Activated CD8-positive, alpha-beta memory T cell treated with anti-CD3 and anti-CD28 coated beads for 36 hours (primary cell): Measurements from ENCODE around the gene SRSF6. TPM values are rescaled to one million over a fixed set of nuclear protein-coding genes. Genes with fewer than 3 reads are reported as not detected.
"Not testable (repeated sequence)": the region's sequence is repeated elsewhere in the genome, so short reads cannot be mapped to it uniquely, and the experiment has no call there.

Source experiments
- CTCF ChIA-PET: fragments of 350-600 bp; sonication (Branson Sonifier 250); formaldehyde crosslinking; loops from one replicate; lab custom pipeline; 2021; ENCODE audit warnings: antibody characterized with exemption; lab: Charles Lee
- POLR2A ChIA-PET: fragments of 350-600 bp; sonication (Branson Sonifier 250); formaldehyde crosslinking; loops from one replicate; lab custom pipeline; 2021; ENCODE audit warnings: antibody characterized with exemption; lab: Charles Lee
- total RNA-seq, 2 experiments: library from RNA; stranded (reverse); gene quantifications; one replicate each; pipeline ENCODE4 v1.2.3, GENCODE V29; 2021

SRSF6 gene
- 100 to 1,000 TPM; 182 to 184 TPM for total RNA-seq

DNA sequence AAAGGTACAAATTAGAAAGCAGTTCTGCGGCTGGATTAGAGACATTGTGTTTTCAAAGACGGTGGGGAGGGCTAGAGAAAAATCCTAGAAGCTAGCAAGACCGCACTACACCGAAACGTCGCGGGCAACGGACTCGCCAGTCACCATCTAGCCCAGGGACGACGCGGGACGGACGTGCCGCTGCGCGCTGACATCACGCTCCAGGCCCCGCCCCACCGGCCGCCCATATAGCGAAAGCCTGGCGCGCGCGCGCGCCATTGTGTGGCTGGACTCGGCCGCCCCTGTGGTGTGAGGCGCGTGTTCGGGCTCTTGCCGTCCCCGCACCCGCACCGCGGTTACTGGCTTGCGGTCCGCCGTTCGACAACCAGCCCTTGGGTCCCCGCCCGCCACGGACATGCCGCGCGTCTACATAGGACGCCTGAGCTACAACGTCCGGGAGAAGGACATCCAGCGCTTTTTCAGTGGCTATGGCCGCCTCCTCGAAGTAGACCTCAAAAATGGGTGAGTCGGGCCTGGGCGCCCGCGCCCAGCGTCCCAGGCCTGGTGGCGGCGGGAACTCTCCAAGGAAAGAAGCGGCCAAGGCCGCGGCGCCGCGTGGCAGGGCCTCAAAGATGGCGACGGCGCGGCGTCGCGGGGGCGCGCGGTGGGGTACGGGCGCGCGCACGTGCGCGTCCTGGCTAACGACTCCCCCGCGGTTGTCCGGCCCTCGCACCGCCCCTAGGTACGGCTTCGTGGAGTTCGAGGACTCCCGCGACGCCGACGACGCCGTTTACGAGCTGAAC, at the start of gene SRSF6:
Gene SRSF6 (plus strand): TSS at position 257 of the 782 bp plus-strand sequence. CDS start 138 bp downstream, at position 395.
- ChIA-PET CTCF (interaction anchor here (0.7 kb wide), 1 partner anchor 12 kb away, joined by 4 read pairs; no protein-coding TSS in a partner anchor), POLR2A (interaction anchor here (0.6 to 1.5 kb wide), 7 partner anchors 9 to 280 kb away, joined by 3 to 5 read pairs (median 4); partner anchors contain the start of genes IFT52 and L3MBTL1)

DNA sequence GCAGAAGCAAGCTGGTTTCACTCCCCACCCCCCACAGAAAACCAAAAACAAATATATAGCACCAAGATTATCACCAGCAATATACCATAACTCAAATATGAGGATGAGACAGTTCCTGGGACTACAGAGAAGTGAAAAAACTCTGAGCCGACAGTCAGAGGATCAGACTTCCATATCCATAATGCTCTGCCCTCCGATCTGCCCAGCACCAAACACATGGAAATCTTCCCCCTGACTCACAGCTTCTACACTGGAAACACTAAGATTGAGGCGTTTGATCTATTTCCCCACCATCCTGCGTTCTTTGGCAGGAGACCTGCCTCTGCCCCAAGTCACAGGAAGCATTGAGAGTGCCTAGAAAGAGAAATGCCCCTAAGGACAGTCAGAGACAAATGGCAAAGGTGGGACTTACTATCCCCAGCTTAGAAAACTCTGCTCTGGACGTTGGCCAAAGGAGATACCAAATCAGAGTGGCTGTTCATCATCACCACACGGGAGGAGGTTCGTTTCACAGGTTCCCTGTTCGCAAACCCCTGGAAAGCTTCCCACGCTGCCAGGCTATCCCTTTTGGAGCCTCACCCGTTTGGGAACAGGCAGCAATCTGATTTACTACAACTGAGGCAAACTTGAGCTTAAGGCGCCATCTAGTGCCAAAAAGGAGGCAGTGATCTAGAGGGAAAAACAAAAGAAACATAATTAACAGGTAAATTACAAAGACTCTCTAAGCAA, 48.7 kb upstream of the SRSF6 start:
- CTCF ChIA-PET = interaction anchor here (0.6 to 1.6 kb wide), 4 partner anchors 11 to 1670 kb away, joined by 3 to 4 read pairs (median 4); no protein-coding TSS in a partner anchor
- POLR2A ChIA-PET = no interaction called here

DNA sequence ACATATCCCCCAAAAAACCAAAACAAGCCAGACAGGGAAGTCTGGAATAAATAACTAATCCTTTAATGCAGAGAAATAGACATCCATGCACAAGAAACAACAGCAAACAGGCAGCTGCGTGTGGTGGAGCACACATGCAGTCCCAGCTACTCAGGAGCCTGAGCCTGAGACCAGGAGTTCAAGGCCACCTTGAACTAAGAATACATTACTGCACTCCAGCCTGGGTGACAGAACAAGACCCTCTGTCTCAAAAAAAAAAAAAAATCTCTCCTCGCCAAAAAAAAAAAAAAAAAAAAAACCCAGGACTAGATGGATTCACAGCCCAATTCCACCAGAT, 48.2 kb upstream of the SRSF6 start:
- POLR2A ChIA-PET = no interaction called here

GRCh38 chr20:43415661-43416430, 41.9 kb upstream of the SRSF6 start:
- ChIA-PET POLR2A (no interaction called here), CTCF (no interaction called here)

More for the DNA sequence above, 48.2 kb upstream of the SRSF6 start:
- CTCF ChIA-PET = interaction anchor here (1.6 kb wide), 1 partner anchor 12 kb away, joined by 4 read pairs; no protein-coding TSS in a partner anchor

DNA sequence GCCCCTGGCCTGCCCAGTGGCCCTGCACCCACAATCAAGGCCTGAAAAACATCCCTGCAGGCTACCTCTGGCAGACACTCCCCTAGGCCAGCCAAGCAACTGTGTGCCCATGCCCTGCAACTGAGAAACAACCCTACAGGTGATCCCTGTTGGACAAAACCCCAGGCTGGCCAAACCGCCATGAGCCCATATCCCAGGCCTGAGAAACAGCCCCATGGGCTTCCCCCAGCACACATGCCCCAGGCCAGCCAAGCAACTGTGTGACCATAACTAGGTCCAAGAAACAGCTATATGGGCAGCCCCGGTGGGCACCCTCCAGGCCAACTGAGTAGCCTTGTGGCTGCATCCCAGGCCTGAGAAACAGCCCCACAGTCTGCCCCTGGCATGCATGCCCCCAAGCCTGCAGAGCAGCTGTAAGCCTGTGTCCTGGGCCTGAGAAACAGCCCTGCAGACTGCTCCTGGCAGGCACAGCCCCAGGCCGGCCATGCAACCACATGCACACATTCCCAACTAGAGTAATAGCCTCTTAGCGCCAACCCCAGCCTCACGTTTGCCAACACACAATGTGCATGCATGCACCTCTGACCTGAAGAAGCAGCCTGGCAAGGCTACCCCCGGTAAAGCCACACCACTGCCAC, 41.0 kb upstream of the SRSF6 start:
- CTCF ChIA-PET = no interaction called here
- POLR2A ChIA-PET = no interaction called here

DNA sequence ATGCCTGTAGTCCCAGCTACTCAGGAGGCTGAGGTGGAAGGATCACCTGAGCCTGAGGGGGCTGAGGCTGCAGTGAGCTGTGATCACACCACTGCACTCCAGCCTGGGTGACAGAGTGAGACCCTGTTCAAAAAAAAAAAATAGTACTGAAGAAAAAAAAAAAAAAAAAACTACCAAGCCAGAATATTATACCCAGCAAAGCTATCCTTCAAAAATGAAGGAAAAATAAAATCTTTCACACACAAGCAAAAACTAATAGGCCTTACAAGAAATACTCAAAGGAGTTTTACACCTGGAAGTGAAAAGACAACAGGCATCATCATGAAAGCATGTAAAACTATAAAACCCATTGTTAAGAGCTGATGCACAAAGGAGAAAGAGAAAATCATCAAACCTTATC, 37.5 kb upstream of the SRSF6 start:
- CTCF ChIA-PET = interaction anchor here (0.7 kb wide), 1 partner anchor 11 kb away, joined by 3 read pairs; no protein-coding TSS in a partner anchor
- POLR2A ChIA-PET = no interaction called here

GRCh38 chr20:43420913-43421312, 36.8 kb upstream of the SRSF6 start:
- CTCF ChIA-PET, POLR2A ChIA-PET: not testable (repeated sequence)

GRCh38 chr20:43426172-43426571, 31.5 kb upstream of the SRSF6 start:
- ChIA-PET CTCF (no interaction called here), POLR2A (no interaction called here)

- ChIA-PET POLR2A (no interaction called here), CTCF (no interaction called here)
Observed at GRCh38 chr20:43430265-43431133, 27.2 kb upstream of the SRSF6 start.

GRCh38 chr20:43431134-43431519, 26.6 kb upstream of the SRSF6 start:
- CTCF ChIA-PET = no interaction called here

GRCh38 chr20:43432498-43432897, 25.2 kb upstream of the SRSF6 start:
- POLR2A ChIA-PET = no interaction called here
- CTCF ChIA-PET = no interaction called here

More at GRCh38 chr20:43431134-43431519, 26.6 kb upstream of the SRSF6 start:
- POLR2A ChIA-PET = no interaction called here

GRCh38 chr20:43433250-43433854, 24.3 kb upstream of the SRSF6 start:
- POLR2A ChIA-PET = no interaction called here
- CTCF ChIA-PET = no interaction called here

- CTCF ChIA-PET = no interaction called here
- POLR2A ChIA-PET = no interaction called here
Observed at GRCh38 chr20:43434565-43434964, 23.1 kb upstream of the SRSF6 start.

- ChIA-PET CTCF (no interaction called here), POLR2A (no interaction called here)
Observed at GRCh38 chr20:43438578-43439316, 18.9 kb upstream of the SRSF6 start.

DNA sequence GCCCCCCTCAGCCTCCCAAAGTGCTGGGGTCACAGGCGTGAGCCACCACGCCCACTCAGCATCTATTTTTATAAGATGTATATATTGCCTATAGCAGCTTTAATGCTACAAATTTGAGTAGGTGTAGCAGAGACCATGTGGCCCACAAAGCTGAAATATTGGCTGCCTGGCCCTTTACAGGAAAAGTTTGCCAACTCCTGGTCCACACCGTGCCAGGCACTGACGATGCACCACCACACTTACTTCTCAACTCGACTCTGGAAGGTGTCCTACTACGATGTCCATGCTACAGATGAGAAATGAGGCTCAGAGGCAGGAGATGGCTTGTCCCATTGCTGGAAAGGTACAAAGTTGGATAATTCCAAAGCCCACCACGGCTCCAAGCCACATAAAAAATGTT, 17.2 kb upstream of the SRSF6 start:
- POLR2A ChIA-PET = no interaction called here
- CTCF ChIA-PET = no interaction called here

DNA sequence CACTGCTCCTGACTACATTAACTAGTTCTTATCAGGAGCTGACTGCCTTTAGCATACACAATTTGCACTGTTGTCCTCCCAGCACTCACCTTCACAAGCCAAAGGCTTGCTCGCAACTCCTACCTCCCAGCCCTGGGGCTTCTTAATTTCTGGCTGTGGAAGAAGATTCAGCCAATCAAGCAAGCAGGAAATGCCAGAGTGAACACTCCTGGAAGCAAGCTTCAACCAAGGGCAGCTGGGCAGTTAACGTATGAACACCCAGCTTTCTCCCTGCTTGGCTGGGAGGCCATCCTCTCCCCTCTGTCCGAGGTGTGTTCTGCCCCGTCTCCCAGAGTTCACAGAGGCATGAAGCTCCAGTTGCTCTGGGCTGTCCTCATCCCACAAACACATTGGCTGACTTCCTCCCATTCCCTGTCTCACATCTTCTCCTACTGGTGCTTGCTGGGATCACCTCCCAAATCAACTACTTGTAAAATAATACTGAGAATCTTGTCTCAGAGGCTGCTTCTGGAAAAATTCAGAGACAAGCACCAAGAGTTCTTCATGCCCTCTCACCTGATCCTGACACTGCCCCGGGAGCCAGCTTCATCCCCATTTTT, 15.3 kb upstream of the SRSF6 start:
- ChIA-PET CTCF (no interaction called here), POLR2A (no interaction called here)

DNA sequence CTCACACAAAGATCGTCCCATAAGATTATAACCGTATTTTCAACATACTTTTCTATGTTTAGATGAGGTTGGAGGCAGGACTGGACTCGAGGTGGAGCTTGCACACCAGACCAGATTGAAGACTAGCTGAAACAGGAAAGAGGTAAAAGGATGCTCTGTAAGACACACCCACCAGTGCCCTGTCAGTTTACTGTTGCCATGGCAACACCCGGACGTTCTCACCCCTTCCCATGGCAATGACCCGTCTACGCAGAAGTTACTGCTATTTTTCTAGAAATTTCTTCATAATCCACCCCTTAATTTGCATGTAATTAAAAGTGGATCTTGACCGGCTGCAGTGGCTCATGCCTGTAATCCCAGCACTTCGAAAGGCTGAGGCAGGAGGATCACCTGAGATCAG, 13.6 kb upstream of the SRSF6 start:
- ChIA-PET CTCF (interaction anchor here (0.8 to 1.0 kb wide), 2 partner anchors 11 to 78 kb away, joined by 3 read pairs; no protein-coding TSS in a partner anchor), POLR2A (interaction anchor here (1.0 kb wide), 1 partner anchor 13 kb away, joined by 4 read pairs; the partner anchor contains the start of gene SRSF6)
